Right atrium auricular region (tissue), 2 donors: ENCODE results near the gene MORN5. TPM values are rescaled to one million over a fixed set of nuclear protein-coding genes. Genes with fewer than 3 reads are reported as not detected.

Source experiments
- DNase-seq: peaks from one replicate; pipeline ENCODE4 v3.0.0-alpha.2; 2019; ENCODE audit warnings: low spot score
- H3K27ac ChIP-seq, 2 donors: fragments of 200-600 bp; sonication (generic); 1 replicate in 1 of 2; 2 replicates in 1 of 2; pipeline ENCODE4 v1.5.1; 2016 to 2019
- H3K27me3 ChIP-seq, 2 donors: fragments of 200-600 bp; sonication (generic); one replicate each; pipeline versions ENCODE4 v1.5.1 to v1.6.0; 2017 to 2019
- H3K36me3 ChIP-seq: fragments of 200-600 bp; sonication (generic); one replicate; pipeline ENCODE4 v1.5.1; 2016
- H3K4me1 ChIP-seq, 2 donors: fragments of 200-600 bp; sonication (generic); one replicate each; pipeline versions ENCODE4 v1.5.1 to v1.6.0; 2017 to 2019
- H3K4me3 ChIP-seq, 2 donors: fragments of 200-600 bp; sonication (generic); 1 replicate in 1 of 2; 2 replicates in 1 of 2; pipeline ENCODE4 v1.5.1; 2017 to 2019; ENCODE audit warnings: mild to moderate bottlenecking in 1 of 2, moderate library complexity in 1 of 2
- H3K9me3 ChIP-seq, 2 donors: fragments of 200-600 bp; sonication (generic); one replicate each; pipeline ENCODE4 v1.5.1; 2019
- CTCF ChIP-seq, 2 donors: fragments of 200-600 bp; sonication (generic); IDR thresholded peaks; one replicate each; pipeline ENCODE4 v1.5.1; 2019; ENCODE audit warnings: antibody characterized with exemption in 2 of 2
- total RNA-seq, 2 donors: library from RNA; depleted of rRNA; stranded (reverse); fragments of >200 nt; gene quantifications; one replicate each; pipeline ENCODE4 v1.1.0, GENCODE V29; 2016

Gene MORN5
- total RNA-seq, 2 donors from 2014 or later = not detected

- peak; percentile 82 for DNase-seq
- no peaks in the 10 kb centered on the region for H3K9me3 ChIP-seq
These were observed 36.6 kb upstream of the MORN5 start for GRCh38 chr9:122122903-122123632.

DNA sequence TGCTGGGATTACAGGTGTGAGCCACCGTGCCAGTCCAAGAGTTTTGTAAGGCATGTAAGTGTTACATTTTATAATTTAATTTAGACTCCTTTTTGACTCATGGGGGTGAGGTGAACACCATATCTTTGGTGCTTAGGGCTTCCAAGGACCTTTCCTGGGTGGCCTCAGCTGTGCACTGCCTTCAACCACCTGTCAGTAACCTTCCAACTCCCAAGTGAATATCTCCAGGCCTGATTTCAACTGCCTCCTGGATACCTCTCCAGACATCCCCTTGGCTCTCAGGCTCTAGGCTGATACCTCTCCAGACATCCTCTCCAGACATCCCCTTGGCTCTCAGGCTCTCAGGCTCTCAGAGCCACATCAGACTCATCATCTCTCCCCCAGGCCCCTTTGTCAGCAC is 35.7 kb upstream of the MORN5 start:
- Histone ChIP-seq H3K9me3 (no peaks in the 10 kb centered on the region), H3K36me3 (no peaks in the 10 kb centered on the region), H3K4me3 (no peak overlapping the region), H3K27me3 (no peaks in the 10 kb centered on the region), H3K4me1 (peaks cover 0 to 45% of the 10 kb centered on the region in 2 donors), H3K27ac (no peak overlapping the region)
- DNase-seq = no peak
- TF ChIP-seq CTCF (IDR thresholded peaks at IDR 0.05) = no peak

More at GRCh38 chr9:122122903-122123632, 36.6 kb upstream of the MORN5 start:
- H3K27me3 ChIP-seq = no peaks in the 10 kb centered on the region
- H3K27ac ChIP-seq = no peak overlapping the region
- H3K4me1 ChIP-seq = peaks cover 0 to 36% of the 10 kb centered on the region in 2 donors
- no peaks in the 10 kb centered on the region for H3K36me3 ChIP-seq
- peak; percentile 90 to 98 for TF ChIP-seq CTCF (IDR thresholded peaks at IDR 0.05)
- no peak overlapping the region for H3K4me3 ChIP-seq

DNA sequence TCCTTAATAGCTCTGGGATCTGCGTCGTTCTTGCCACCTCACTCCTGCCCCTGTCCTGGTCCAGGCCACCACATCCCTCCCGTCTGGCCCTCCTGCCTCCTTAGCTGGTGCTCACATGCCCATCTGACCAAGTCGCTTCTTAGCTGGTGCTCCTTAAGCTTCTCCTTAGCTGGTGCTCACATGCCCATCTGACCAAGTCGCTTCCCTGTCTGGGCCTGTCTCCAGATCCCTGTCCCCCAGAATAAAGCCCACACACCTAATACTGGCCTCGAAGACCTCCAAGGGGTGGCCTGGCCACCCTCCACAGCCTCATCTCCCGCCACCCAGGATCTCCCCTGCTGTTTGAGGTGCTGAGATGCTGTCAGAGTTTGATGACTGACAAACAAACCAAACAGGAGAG is 35.2 kb upstream of the MORN5 start:
- Histone ChIP-seq H3K36me3 (no peaks in the 10 kb centered on the region), H3K9me3 (no peaks in the 10 kb centered on the region), H3K4me1 (peaks cover 0 to 45% of the 10 kb centered on the region in 2 donors), H3K27ac (no peak overlapping the region), H3K27me3 (no peaks in the 10 kb centered on the region), H3K4me3 (no peak overlapping the region)
- no peak for TF ChIP-seq CTCF (IDR thresholded peaks at IDR 0.05)
- DNase-seq = no peak

DNA sequence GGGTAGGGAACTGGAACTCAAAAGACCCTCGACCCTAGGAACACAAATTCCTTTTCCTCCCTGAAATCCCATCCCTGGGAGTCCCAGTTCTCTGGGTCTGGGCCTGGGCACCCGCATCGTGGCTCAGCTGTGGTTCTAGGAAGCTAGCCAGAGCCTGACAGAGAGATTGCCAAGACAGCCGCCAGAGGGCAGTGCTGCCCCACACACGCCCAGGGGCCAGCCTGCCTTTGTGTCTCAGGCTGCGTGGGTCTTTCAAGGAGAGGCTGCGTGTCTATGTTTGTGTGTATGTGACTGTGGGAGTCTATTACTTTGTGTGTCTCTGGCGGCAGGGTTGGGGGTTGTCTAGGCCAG is 34.6 kb upstream of the MORN5 start:
- peaks cover 0 to 45% of the 10 kb centered on the region in 2 donors for H3K4me1 ChIP-seq
- no peaks in the 10 kb centered on the region for H3K9me3 ChIP-seq
- no peak overlapping the region for H3K4me3 ChIP-seq
- DNase-seq = peak; percentile 83
- no peak overlapping the region for H3K27ac ChIP-seq
- H3K27me3 ChIP-seq = no peaks in the 10 kb centered on the region
- H3K36me3 ChIP-seq = no peaks in the 10 kb centered on the region
- TF ChIP-seq CTCF (IDR thresholded peaks at IDR 0.05) = peak; percentile 90 to 96

- Histone ChIP-seq H3K36me3 (no peaks in the 10 kb centered on the region), H3K27me3 (no peaks in the 10 kb centered on the region), H3K27ac (peak overlapping the region in 1 of 2 donors; percentile 35), H3K4me3 (peak overlapping the region in 1 of 2 donors; percentile 38), H3K9me3 (no peaks in the 10 kb centered on the region), H3K4me1 (peaks cover 0 to 47% of the 10 kb centered on the region in 2 donors)
- DNase-seq = no peak
- TF ChIP-seq CTCF (IDR thresholded peaks at IDR 0.05) = peak in 1 of 2 donors; percentile 32
These were observed 34.0 kb upstream of the MORN5 start for GRCh38 chr9:122125509-122126330.
